Globus pallidus (tissue), 1 donor: ENCODE results near the gene GOLGA6L6.
"Not testable (repeated sequence)": the region's sequence is repeated elsewhere in the genome, so short reads cannot be mapped to it uniquely, and the experiment has no call there.

Experiments
- DNase-seq: peaks from one replicate; pipeline ENCODE4 v3.0.0-alpha.2; 2015; ENCODE audit warnings: low spot score

Gene GOLGA6L6, protein sequence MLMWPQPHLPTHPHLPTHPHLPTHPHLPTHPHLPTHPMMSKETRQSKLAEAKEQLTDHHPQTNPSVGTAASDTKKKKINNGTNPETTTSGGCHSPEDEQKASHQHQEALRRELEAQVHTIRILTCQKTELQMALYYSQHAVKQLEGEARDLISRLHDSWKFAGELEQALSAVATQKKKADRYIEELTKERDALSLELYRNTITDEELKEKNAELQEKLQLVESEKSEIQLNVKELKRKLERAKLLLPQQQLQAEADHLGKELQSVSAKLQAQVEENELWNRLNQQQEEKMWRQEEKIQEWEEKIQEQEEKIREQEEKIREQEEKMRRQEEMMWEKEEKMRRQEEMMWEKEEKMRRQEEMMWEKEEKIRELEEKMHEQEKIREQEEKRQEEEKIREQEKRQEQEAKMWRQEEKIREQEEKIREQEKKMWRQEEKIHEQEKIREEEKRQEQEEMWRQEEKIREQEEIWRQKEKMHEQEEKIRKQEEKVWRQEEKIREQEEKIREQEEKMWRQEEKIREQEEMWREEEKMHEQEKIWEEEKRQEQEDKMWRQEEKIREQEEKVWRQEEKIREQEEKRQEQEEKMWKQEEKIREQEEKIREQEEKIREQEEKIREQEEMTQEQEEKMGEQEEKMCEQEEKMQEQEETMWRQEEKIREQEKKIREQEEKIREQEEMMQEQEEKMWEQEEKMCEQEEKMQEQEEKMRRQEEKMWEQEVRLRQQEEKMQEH

DNA sequence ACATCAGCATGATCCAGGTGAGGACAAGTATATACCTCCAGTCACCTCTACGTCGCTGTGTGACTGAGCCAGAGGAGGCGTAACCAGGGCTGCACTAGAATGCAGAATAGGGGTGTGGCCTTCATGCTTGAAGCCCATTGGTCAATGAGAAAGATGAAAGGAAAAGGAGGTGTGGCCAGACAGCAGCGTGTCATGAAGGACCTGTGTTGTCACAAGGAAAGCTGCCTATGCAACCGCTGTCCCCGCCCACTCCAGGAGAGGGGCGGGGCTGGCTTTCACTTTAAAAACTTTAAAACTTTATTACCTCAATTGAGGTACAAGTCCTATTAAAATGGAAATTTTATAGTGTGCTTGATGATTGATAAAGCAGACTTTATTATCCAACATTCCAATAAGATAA lies at the start of gene GOLGA6L6:
Gene GOLGA6L6, minus strand, starts transcription at position 101 of the 400 bp plus-strand sequence. Its CDS starts 91 bp downstream, at position 10.
- DNase-seq, result not testable (repeated sequence)

- DNase-seq, result not testable (repeated sequence)
Measured at GRCh38 chr15:20590069-20590468, 48.5 kb upstream of the GOLGA6L6 start.

GRCh38 chr15:20586821-20587220 lies 45.2 kb upstream of the GOLGA6L6 start:
- DNase-seq, result not testable (repeated sequence)

GRCh38 chr15:20582726-20583115 lies 41.1 kb upstream of the GOLGA6L6 start:
- DNase-seq, result not testable (repeated sequence)

DNA sequence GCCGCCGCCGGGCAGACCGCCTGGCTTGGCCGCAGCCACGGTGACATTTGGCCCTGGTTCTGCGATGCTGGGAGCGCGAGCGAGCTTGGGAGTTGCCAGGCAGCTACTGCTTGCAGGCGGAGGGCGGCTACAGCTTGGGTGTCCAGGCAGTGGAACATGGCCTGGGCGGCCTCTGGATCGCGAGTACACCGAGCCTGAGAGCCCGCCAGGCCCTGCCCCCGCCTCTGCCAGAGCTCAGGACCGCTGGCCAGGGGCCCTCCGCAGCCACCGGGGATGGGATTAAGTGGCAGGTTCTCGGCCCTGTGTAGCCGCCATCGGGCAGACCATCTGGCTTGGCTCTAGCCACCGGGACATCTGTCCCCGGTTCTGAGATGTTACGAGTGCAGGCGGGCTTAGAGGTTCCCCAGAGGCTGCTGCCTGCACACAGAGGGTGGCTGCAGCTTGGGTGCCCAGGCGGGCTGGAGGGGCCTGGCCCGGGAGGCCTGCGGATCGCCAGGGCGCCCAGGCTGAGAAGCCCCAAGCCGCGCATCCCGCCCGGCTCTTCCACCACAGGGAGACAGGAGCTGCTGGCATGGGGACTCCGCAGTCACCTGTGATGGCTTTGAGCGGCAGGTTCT lies 40.6 kb upstream of the GOLGA6L6 start:
- DNase-seq, result not testable (repeated sequence)

GRCh38 chr15:20581261-20582108 lies 39.9 kb upstream of the GOLGA6L6 start:
- not testable (repeated sequence) for DNase-seq

GRCh38 chr15:20579662-20580061 lies 38.1 kb upstream of the GOLGA6L6 start:
- DNase-seq, result not testable (repeated sequence)

DNA sequence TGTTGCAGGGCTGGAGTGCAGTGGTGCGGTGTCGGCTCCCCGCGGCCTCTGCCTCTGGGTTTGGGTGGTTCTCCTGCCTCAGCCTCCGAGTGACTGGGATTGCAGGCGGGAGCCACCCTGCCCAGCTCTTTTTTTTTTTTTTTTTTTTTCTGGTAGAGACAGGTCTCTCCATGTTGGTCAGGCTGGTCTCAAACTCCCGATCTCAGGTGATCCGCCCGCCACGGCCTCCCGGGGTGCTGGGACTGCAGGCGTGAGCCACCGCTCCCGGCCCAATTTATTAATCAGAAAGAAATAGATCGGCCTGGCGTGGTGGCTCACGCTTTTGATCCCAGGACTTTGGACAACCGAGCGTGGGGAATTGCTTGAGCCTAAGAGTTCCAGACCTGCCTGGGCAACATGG lies 9.7 kb upstream of the GOLGA6L6 start:
- DNase-seq, result not testable (repeated sequence)

DNA sequence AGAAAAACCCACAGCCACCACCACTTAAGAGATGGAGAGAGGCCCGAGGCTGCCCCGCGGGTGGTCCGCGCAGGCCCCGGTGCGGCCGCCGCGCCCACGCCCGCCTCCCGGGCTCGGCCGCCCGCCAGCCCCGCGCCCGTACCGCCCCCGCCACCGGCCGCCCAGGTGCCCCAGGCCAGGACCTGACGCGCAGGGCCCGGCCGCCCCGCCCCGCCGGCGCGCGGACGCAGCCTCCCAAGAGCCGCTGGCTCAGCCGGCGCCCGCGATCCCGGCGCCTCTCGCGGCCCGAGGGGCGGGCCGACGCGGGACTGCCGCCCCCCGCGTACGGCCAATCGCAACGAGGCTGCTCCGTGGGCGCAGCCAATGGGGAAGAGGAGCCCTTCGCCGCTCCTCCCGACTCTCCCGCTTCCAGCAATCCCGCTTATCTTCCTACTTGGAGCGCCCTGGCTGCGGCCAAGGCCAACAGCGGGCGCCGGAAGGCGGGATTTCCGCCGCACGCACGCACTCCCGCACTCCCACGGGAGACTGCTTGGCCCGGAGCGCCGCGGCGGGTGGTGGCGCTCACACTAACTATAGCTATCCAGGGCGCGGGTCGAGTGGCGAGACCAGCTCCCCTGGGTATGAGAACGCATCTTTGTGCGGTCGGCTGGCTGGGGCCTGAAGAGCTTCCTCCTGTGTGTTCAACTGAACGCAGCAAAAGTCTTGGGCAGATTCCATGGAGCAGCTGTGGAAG lies 35.5 kb downstream of the GOLGA6L6 start:
- not testable (repeated sequence) for DNase-seq

- not testable (repeated sequence) for DNase-seq
Measured at GRCh38 chr15:20502839-20503238, 38.8 kb downstream of the GOLGA6L6 start.

DNA sequence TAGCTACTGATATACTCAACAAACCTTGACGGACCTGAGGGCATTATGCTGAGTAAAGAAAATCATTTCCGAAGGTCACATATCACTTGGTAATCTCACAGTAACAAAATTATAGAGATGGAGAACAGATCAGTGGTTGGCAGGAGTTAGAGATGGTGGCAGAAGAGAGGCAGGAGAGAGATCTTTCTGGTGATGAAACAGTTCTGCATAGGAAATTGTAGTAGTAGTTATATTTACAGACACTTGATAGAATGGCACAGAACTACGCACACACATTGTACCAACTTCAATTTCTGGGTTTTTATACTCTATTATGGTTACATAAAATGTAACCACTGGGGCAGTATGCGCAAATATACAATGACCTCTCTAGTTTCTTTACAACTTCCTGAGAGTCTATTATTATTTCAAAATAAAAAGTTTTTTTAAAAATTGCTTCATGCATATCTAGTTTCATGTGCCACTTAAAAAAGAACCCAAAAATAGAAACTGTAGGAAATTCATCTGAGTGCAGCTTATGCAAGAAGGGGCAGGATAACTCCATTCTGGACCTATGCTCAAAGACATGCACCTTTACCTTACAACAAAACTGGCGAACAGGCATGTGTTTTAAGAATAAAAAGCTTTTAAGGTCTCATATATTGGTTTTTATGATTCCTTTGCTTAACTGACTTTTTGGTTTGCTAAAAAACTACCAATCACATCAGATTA lies 39.9 kb downstream of the GOLGA6L6 start:
- not testable (repeated sequence) for DNase-seq

- DNase-seq, result not testable (repeated sequence)
Measured at GRCh38 chr15:20497781-20498180, 43.8 kb downstream of the GOLGA6L6 start.

DNA sequence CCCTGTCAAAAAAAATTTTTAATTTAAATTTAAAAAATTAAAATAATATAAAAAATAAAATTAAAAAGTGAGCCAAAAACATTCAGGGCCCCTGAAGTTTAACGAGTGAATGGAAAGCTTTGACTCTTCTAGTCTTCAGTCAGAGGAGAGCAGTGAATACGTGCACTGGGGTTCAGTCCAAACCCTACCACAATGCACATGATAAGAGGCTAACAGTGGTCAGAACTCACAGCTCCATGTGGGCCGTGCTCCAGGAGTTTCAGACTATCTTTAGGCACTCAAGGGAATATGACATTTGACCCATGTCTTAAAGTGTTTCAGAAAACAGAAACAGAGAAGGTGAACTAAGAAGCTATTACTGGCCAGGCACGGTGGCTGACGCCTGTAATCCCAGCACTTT lies 48.6 kb downstream of the GOLGA6L6 start:
- DNase-seq, result not testable (repeated sequence)

- DNase-seq, result not testable (repeated sequence)
Measured at GRCh38 chr15:20492598-20492997, 49.0 kb downstream of the GOLGA6L6 start.

GRCh38 chr15:20489320-20489719 lies 52.3 kb downstream of the GOLGA6L6 start:
- not testable (repeated sequence) for DNase-seq
